ENCODE measurements around the gene TCERG1L.
"Not testable (repeated sequence)": the region's sequence is repeated elsewhere in the genome, so short reads cannot be mapped to it uniquely, and the experiment has no call there.

The TCERG1L gene

GRCh38 chr10:131087464-131088215 lies 223.9 kb downstream of the TCERG1L start:
- FAIRE-seq, result no peak
- no peak for DNase-seq (ENCODE audit: low spot score)

GRCh38 chr10:131086511-131086910 lies 225.0 kb downstream of the TCERG1L start:
- FAIRE-seq (no peak), DNase-seq (ENCODE audit: low spot score) (no peak)

- FAIRE-seq (no peak), DNase-seq (ENCODE audit: low spot score) (no peak)
These were observed 225.4 kb downstream of the TCERG1L start for GRCh38 chr10:131086094-131086493.

- FAIRE-seq, result no peak
- no peak for DNase-seq (ENCODE audit: low spot score)
These were observed 226.2 kb downstream of the TCERG1L start for GRCh38 chr10:131085091-131085860.

- FAIRE-seq (no peak), DNase-seq (ENCODE audit: low spot score) (no peak)
These were observed 226.8 kb downstream of the TCERG1L start for GRCh38 chr10:131084791-131085090.

- no peak for DNase-seq (ENCODE audit: low spot score)
- no peak for FAIRE-seq
These were observed 227.4 kb downstream of the TCERG1L start for GRCh38 chr10:131083915-131084790.

GRCh38 chr10:131082991-131083481 lies 228.5 kb downstream of the TCERG1L start:
- DNase-seq (ENCODE audit: low spot score) (no peak), FAIRE-seq (no peak)

GRCh38 chr10:131082201-131082850 lies 229.2 kb downstream of the TCERG1L start:
- FAIRE-seq (no peak), DNase-seq (ENCODE audit: low spot score) (no peak)

- FAIRE-seq, result no peak
These were observed 229.7 kb downstream of the TCERG1L start for GRCh38 chr10:131081786-131082185.

GRCh38 chr10:131081376-131081775 lies 230.1 kb downstream of the TCERG1L start:
- no peak for DNase-seq (ENCODE audit: low spot score)
- FAIRE-seq, result no peak

More at GRCh38 chr10:131081786-131082185, 229.7 kb downstream of the TCERG1L start:
- DNase-seq (ENCODE audit: low spot score), result no peak

GRCh38 chr10:131080571-131080970 lies 230.9 kb downstream of the TCERG1L start:
- DNase-seq (ENCODE audit: low spot score) (no peak), FAIRE-seq (no peak)

- DNase-seq (ENCODE audit: low spot score), result no peak
- FAIRE-seq, result no peak
These were observed 232.2 kb downstream of the TCERG1L start for GRCh38 chr10:131079314-131079713.

- DNase-seq (ENCODE audit: low spot score); FAIRE-seq: not testable (repeated sequence)
These were observed 232.6 kb downstream of the TCERG1L start for GRCh38 chr10:131078882-131079280.

- DNase-seq (ENCODE audit: low spot score) (no peak), FAIRE-seq (no peak)
These were observed 233.2 kb downstream of the TCERG1L start for GRCh38 chr10:131078131-131078881.

GRCh38 chr10:131077724-131078123 lies 233.8 kb downstream of the TCERG1L start:
- no peak for FAIRE-seq

GRCh38 chr10:131077031-131077430 lies 234.5 kb downstream of the TCERG1L start:
- DNase-seq (ENCODE audit: low spot score) (no peak), FAIRE-seq (no peak)

More at GRCh38 chr10:131077724-131078123, 233.8 kb downstream of the TCERG1L start:
- DNase-seq (ENCODE audit: low spot score), result no peak

GRCh38 chr10:131076356-131076755 lies 235.2 kb downstream of the TCERG1L start:
- FAIRE-seq, result no peak
- no peak for DNase-seq (ENCODE audit: low spot score)

- no peak for DNase-seq (ENCODE audit: low spot score)
- FAIRE-seq, result no peak
These were observed 236.2 kb downstream of the TCERG1L start for GRCh38 chr10:131075218-131075770.

GRCh38 chr10:131074682-131075081 lies 236.8 kb downstream of the TCERG1L start:
- FAIRE-seq (no peak), DNase-seq (ENCODE audit: low spot score) (no peak)

GRCh38 chr10:131073469-131074035 lies 238.0 kb downstream of the TCERG1L start:
- no peak for FAIRE-seq

More at GRCh38 chr10:131073469-131074035, 238.0 kb downstream of the TCERG1L start:
- DNase-seq (ENCODE audit: low spot score), result no peak
